Gastroesophageal sphincter (tissue), 3 donors: ENCODE measurements around the gene SNX1.

Source experiments
- CTCF ChIP-seq, 4 experiments: fragments of 200-600 bp in 2 of 4; fragments of 450-650 bp in 2 of 4; sonication (generic) in 1 of 4; IDR thresholded peaks; one replicate each; pipeline ENCODE4 v1.5.1; 2017 to 2019; ENCODE audit warnings: antibody characterized with exemption in 4 of 4, mild to moderate bottlenecking in 2 of 4, moderate library complexity in 2 of 4
- EP300 ChIP-seq: sonication (generic); formaldehyde crosslinking; IDR thresholded peaks from one replicate; pipeline ENCODE4 v1.6.1; 2017; ENCODE audit warnings: antibody characterized with exemption, mild to moderate bottlenecking
- POLR2A ChIP-seq, 2 donors: fragments of 450-650 bp; IDR thresholded peaks; one replicate each; pipeline ENCODE4 v1.6.1; 2017; ENCODE audit warnings: antibody characterized with exemption in 2 of 2, mild to moderate bottlenecking in 2 of 2, moderate library complexity in 1 of 2
- POLR2AphosphoS5 ChIP-seq: sonication (generic); formaldehyde crosslinking; IDR thresholded peaks from one replicate; pipeline ENCODE4 v1.6.1; 2017; ENCODE audit warnings: antibody characterized with exemption

- TF ChIP-seq CTCF (IDR thresholded peaks at IDR 0.05) (no peak), POLR2A (IDR thresholded peaks at IDR 0.05) (no peak), POLR2AphosphoS5 (no peak), EP300 (no peak)
Measured at GRCh38 chr15:64144565-64145281, 48.9 kb downstream of the SNX1 start.
